ENCODE data around the gene IL36A. TPM values are rescaled to one million over a fixed set of nuclear protein-coding genes. Genes with fewer than 3 reads are reported as not detected.
A peak's percentile ranks its signal among the peaks of the same experiment; 100 is the strongest.

The IL36A gene
- total and polyA plus RNA-seq, 9 of the 15 experiments (the other 6 are each of a cell fraction or from before 2014, with no cell fraction given), result not detected

DNA sequence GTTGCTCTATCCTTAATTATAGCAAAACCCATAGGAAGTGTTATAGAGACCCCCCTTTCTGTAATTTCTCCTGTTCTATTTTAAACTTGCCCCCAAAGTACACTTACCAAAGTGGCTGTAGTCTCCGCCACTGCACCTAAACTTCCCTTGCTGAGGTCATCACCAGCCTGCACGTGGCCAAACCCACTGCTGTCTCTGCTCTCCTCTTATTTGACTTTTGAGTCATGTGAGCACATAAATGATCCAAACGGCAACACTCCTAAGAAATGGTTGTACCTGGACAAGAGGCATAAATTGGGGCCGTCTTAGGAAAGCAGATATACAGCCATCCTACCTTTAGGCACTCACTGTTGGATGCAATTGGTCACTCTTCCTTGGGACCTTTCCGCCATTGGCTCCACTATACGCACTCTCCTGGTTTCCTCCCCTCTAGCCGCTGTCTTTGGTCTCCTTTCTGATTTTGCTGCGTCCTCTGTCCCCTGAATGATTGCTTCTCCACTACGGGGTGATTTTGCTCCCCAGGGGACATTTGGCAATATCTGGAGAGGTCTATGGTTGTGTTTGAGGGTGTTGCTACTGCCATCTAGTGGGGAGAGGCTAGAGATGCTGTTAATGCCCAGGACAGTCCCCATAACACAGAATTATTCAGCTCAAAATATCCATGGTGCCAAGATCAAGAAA, 46.7 kb upstream of the IL36A start:
- ATAC-seq, result peak; percentile 97
- Histone ChIP-seq H3K79me2 (ENCODE audit: control insufficient read depth, insufficient read depth, low read length) (no peaks in the 10 kb centered on the region), H3K36me3 (ENCODE audit: control insufficient read depth, insufficient read depth, low read length) (no peaks in the 10 kb centered on the region), H4K20me1 (replicated peaks; ENCODE audit: control insufficient read depth, insufficient read depth, low read length) (0 out of 2 replicates have a peak, but pooled peaks cover 3% of the 10 kb centered on the region), H3K4me2 (ENCODE audit: insufficient read depth, low read length) (no peak overlapping the region), H3K4me3 (no peak overlapping the region), H3K4me1 (replicated peaks in 1 of 2; ENCODE audit: control insufficient read depth in 2 of 2, insufficient read depth in 2 of 2, low read length in 2 of 2) (no peaks in the 10 kb centered on the region; a peak in 1 of 5 replicates), H3K9me1 (ENCODE audit: control insufficient read depth, insufficient read depth, low read length) (no peaks in the 10 kb centered on the region), H2AFZ (ENCODE audit: low read depth, low read length) (peak overlapping the region; percentile 62), H3K27ac (ENCODE audit: extremely low read depth, low read depth, low read length) (no peak overlapping the region), H3K9ac (ENCODE audit: insufficient read depth in 1 of 2, low read depth in 2 of 2, low read length in 2 of 2) (no peak overlapping the region), H3K27me3 (ENCODE audit: control insufficient read depth in 2 of 2, insufficient read depth in 2 of 2, low read length in 2 of 2) (peaks cover 21 to 29% of the 10 kb centered on the region in 2 experiments), H3K9me3 (replicated peaks; ENCODE audit: control insufficient read depth, insufficient read depth, low read depth, low read length) (no peaks in the 10 kb centered on the region)
- peak; percentile 98 for FAIRE-seq
- in situ Hi-C loops (cut with MboI), result no loop called here
- intact Hi-C loops (cut with micrococcal nuclease), result loop anchor here (5.0 to 10.0 kb wide), 2 partner anchors 94 to 126 kb away; partner anchors contain the start of gene IL36B
- no TSS peak for BruUV-seq (replicated peaks)
- ChIA-PET CTCF (ENCODE audit: low intra/inter-chr PET ratio) (interaction anchor here (0.5 to 1.9 kb wide), 7 partner anchors 15 to 374 kb away, joined by 3 to 9 read pairs (median 5); partner anchors contain the start of gene CHCHD5), POLR2A (interaction anchor here (0.6 to 1.2 kb wide), 5 partner anchors 20 to 378 kb away, joined by 3 read pairs; no protein-coding TSS in a partner anchor)
- DNase-seq (ENCODE audit: extremely low read depth in 1 of 4, low spot score in 3 of 4), result peak; percentile 75 to 81 (median 78)
- WGBS (ENCODE audit: insufficient coverage, low coverage, missing lambda C conversion rate), result 15% methylated on average over 9 of the region's 9 CpGs
- TF ChIP-seq, protein P1, sequence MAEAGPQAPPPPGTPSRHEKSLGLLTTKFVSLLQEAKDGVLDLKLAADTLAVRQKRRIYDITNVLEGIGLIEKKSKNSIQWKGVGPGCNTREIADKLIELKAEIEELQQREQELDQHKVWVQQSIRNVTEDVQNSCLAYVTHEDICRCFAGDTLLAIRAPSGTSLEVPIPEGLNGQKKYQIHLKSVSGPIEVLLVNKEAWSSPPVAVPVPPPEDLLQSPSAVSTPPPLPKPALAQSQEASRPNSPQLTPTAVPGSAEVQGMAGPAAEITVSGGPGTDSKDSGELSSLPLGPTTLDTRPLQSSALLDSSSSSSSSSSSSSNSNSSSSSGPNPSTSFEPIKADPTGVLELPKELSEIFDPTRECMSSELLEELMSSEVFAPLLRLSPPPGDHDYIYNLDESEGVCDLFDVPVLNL (CRISPR knock-in tag; IDR thresholded peaks at IDR 0.05; ENCODE audit: low read depth), result no peak
- TF ChIP-seq SMC3 (conservative IDR thresholded peaks at IDR 0.05; ENCODE audit: insufficient read depth, low read depth, low read length) (peak; percentile 75), ELF2 (CRISPR knock-in tag; IDR thresholded peaks at IDR 0.05) (0 out of 2 replicates have a peak, but pooled peaks have one; percentile 16), EHMT2 (IDR thresholded peaks at IDR 0.05) (0 out of 2 replicates have a peak, but pooled peaks have one; percentile 53), CBX3 (IDR thresholded peaks at IDR 0.05; ENCODE audit: borderline replicate concordance in 1 of 2, low read length in 2 of 2) (0 out of 3 replicates have a peak, but pooled peaks of 1 of the 2 experiments have one; percentile 10), PHF8 (IDR thresholded peaks at IDR 0.05; ENCODE audit: borderline replicate concordance, low read length) (no peak), TEAD4 (IDR thresholded peaks at IDR 0.05; ENCODE audit: low read length) (no peak), TEAD4 (CRISPR knock-in tag; IDR thresholded peaks at IDR 0.05; ENCODE audit: borderline replicate concordance) (no peak)
- TF ChIP-seq, protein P2, sequence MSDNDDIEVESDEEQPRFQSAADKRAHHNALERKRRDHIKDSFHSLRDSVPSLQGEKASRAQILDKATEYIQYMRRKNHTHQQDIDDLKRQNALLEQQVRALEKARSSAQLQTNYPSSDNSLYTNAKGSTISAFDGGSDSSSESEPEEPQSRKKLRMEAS (CRISPR knock-in tag; IDR thresholded peaks at IDR 0.05), result no peak
- TF ChIP-seq, protein P3, sequence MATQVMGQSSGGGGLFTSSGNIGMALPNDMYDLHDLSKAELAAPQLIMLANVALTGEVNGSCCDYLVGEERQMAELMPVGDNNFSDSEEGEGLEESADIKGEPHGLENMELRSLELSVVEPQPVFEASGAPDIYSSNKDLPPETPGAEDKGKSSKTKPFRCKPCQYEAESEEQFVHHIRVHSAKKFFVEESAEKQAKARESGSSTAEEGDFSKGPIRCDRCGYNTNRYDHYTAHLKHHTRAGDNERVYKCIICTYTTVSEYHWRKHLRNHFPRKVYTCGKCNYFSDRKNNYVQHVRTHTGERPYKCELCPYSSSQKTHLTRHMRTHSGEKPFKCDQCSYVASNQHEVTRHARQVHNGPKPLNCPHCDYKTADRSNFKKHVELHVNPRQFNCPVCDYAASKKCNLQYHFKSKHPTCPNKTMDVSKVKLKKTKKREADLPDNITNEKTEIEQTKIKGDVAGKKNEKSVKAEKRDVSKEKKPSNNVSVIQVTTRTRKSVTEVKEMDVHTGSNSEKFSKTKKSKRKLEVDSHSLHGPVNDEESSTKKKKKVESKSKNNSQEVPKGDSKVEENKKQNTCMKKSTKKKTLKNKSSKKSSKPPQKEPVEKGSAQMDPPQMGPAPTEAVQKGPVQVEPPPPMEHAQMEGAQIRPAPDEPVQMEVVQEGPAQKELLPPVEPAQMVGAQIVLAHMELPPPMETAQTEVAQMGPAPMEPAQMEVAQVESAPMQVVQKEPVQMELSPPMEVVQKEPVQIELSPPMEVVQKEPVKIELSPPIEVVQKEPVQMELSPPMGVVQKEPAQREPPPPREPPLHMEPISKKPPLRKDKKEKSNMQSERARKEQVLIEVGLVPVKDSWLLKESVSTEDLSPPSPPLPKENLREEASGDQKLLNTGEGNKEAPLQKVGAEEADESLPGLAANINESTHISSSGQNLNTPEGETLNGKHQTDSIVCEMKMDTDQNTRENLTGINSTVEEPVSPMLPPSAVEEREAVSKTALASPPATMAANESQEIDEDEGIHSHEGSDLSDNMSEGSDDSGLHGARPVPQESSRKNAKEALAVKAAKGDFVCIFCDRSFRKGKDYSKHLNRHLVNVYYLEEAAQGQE (IDR thresholded peaks at IDR 0.05; ENCODE audit: borderline replicate concordance), result peak; percentile 54; the same call in 1 of the 2 replicates
- TF ChIP-seq, protein P3 (CRISPR knock-in tag; IDR thresholded peaks at IDR 0.05; ENCODE audit: low read depth), result no peak
